Testis (tissue), 2 donors: ENCODE data around the gene ZNF383.

Experiments
- CTCF ChIP-seq, 3 experiments: fragments of 450-650 bp in 2 of 3; fragments of 200-600 bp in 1 of 3; sonication (generic) in 1 of 3; IDR thresholded peaks; one replicate each; pipeline ENCODE4 v1.5.1; 2016 to 2019; ENCODE audit warnings: antibody characterized with exemption in 3 of 3, mild to moderate bottlenecking in 2 of 3, moderate library complexity in 1 of 3
- POLR2A ChIP-seq: fragments of 450-650 bp; IDR thresholded peaks from one replicate; pipeline ENCODE4 v1.6.1; 2017; ENCODE audit warnings: antibody characterized with exemption, mild to moderate bottlenecking, moderate library complexity

GRCh38 chr19:37220383-37220782 lies 2.4 kb downstream of the ZNF383 start:
- no peak for TF ChIP-seq CTCF (IDR thresholded peaks at IDR 0.05)
- TF ChIP-seq POLR2A = no peak
